ENCODE measurements around the gene ARHGAP26. TPM values are rescaled to one million over a fixed set of nuclear protein-coding genes. Genes with fewer than 3 reads are reported as not detected.
"Not testable (repeated sequence)": the region's sequence is repeated elsewhere in the genome, so short reads cannot be mapped to it uniquely, and the experiment has no call there.

ARHGAP26 gene
- total RNA-seq, 1 donor from 2014 or later = 75.0 TPM

DNA sequence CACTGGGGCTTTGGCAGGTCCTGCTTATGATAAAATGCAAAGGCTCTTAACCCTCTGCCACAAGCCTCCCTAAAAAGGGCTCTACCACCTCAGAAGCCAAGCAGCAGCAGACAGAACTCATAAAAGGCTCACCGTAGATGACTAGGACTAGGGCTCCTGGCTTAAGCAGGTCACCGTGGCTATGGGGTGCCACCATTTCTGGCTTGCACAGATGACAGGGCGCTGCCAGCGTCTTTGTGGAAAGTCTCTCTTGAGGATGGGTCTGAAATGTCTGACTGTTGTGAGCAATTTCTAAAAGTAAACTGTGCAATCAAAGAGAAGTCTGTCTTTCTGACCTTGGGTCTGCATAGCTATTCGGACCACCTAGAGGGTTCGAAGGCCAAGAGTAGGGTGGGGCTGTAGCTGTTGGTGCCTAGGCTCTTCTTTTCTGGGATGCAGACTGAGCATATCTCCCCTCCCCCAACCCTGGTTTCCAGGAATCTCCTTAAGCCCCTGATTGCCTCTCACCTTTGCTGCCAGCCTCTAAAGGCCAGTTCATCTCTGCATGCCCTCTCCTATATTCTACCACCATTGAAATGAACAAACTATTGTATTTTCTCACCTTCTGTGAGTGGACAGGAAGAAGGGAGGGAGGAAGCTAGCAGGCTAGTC lies 307.4 kb downstream of the ARHGAP26 start:
- DNase-seq (ENCODE audit: low spot score) = no peak

DNA sequence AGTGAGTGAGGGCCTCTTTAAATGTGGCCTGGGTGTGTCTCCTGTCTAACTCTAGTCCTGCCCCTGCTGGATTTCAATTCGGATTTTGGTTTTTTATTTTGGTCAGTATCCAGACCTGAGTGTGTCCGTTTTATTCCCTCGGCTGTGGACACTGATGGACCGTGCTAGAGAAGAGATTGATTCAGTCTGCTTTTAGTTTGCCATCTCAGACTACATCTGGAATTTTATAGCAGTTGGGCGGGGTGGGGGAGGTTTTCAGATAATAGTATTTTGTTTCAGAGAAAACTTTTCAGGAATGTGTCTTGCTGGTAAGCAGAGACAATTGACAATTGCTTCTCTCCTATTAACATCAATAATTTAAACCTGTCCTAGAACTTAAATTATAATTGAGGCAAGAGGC lies 308.1 kb downstream of the ARHGAP26 start:
- DNase-seq (ENCODE audit: low spot score) = no peak

DNA sequence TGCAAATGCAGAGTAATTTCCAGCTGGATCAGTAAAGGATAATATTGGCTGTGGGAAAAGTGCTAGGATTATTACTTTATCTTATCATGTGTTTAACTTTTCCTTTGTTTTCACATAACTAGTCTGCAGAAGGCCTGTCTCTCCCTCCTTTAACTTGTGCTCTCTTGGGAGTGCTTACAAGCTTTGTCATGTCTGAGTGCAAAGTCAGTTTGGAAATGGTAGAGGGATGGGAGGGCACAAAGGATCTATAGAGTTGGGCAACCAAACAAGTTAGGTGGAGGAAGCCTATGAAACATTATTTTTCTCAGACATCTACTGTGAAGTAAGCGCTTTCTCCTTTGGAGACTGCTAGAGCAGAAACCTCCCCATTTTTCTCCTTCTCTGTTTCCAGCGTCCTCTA lies 308.8 kb downstream of the ARHGAP26 start:
- no peak for DNase-seq (ENCODE audit: low spot score)

DNA sequence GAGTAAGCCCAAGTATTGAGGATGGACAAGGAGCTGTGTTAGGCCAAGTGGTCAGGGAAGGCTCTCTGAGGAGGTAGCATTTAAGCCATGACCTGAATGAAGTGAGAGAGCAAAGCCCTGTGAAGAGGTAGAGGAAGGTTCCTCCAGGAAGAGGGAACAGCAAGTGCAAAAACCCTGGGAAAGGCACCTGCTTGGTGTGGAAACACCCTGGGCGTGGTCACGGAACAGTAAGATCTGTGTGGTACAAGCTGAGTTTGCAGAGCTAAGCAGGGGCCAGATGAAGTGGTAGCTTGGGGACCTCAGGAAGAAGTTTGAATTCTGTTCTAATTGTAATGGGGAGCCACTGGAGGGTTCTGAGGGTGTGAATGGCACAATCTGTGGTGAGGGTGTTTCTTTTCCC lies 310.2 kb downstream of the ARHGAP26 start:
- DNase-seq (ENCODE audit: low spot score) = no peak

DNA sequence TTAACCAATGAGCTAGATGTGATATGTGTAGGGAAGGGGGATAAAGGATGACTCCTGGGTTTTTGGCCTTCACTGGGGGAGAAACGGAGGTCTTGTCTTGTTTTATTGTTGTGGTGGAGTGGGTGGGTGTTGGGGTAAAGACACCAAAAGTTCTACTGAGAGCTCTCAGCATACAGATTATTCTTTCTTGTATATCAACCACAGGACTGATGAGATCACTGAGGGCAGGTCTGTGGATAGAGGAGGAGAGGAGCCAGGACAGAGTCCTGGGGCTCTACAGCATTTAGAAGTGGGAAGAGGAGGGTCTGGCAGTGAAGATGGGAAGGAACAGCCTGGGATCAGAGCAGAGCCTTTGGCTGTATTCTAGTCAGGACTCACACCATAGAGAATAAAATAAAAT lies 310.8 kb downstream of the ARHGAP26 start:
- no peak for DNase-seq (ENCODE audit: low spot score)

DNA sequence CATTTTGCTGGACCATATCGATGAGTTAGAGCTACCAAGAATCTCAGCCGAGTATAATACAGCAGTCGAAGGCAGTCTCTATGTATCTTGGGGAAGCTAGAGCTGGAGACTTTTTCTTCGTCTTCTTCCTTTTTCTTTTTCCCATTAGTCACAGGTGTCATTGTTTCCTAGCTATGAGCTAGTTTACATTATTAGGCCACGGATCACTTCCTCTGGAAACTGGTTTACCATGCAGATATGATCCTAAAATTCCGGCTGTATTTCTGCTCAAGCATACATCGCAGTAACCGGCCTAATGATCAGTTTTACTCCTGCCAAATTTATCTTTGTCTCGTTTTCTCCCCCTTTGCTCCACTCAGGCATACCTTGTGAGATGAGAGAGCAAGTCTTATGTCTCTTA lies 312.8 kb downstream of the ARHGAP26 start:
- no peak for DNase-seq (ENCODE audit: low spot score)

DNA sequence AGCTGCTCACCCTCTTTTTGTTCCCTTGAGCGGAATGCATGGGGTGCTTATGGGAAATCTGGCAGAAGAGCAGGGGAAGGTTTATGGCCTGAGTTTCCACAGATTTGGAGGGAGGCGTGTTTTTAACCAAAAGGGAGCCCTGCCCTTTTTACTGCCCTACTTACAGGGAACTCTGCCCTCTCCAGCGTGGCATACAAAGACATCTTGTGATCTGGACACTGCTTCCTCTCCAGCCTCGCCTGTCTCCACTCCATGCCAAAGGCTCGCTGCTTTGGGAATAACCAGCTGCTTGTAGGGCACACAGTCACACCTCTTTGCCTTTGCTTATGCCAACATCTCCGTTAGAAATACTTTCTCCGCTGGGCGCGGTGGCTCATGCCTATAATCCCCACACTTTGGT lies 314.2 kb downstream of the ARHGAP26 start:
- no peak for DNase-seq (ENCODE audit: low spot score)

DNA sequence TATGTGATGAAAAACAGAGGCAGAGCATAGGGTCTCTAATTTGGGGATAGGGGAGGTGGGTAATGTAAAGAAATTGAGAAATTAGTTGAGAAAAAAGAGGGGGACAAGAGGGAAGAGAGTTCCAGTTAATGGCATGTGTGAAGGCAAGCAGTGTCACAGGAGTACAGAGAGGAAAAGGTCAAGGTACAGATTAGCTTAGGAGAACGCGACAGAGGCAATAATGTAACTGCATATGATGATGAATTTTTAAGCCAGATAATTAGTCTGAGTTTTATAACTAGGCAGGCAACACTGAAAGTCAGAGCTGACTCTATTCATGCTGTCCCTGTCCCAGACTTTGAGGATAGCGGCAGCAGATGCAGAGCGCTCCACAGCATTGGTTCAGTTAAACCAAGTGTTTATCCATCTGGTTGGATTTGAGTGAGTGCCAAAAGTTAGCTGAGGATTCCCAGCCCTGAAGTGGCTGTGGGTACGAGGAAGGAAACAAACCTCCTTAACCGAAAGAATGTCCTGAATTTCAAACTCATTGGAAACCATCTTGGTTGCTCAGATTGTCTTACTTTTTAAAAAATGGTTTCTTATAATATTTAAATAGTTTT lies 315.2 kb downstream of the ARHGAP26 start:
- DNase-seq (ENCODE audit: low spot score) = no peak

DNA sequence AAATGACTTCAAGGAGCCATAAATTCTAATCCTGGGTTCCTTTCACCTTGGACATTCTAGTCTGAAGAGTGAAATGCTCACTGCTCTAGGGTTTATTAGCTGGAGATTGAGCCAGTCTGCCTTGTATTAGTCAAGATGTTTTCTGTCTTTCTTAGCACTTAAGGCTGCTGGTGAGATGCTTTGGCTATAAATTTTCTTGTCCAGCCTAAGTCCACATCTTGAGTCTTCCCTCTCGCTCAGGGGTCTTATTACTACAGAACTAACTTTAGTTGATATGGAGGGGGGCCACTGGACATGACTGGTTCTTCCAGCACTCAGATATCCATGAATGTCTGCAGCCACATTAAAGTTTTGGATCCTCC lies 316.4 kb downstream of the ARHGAP26 start:
- DNase-seq (ENCODE audit: low spot score) = no peak

DNA sequence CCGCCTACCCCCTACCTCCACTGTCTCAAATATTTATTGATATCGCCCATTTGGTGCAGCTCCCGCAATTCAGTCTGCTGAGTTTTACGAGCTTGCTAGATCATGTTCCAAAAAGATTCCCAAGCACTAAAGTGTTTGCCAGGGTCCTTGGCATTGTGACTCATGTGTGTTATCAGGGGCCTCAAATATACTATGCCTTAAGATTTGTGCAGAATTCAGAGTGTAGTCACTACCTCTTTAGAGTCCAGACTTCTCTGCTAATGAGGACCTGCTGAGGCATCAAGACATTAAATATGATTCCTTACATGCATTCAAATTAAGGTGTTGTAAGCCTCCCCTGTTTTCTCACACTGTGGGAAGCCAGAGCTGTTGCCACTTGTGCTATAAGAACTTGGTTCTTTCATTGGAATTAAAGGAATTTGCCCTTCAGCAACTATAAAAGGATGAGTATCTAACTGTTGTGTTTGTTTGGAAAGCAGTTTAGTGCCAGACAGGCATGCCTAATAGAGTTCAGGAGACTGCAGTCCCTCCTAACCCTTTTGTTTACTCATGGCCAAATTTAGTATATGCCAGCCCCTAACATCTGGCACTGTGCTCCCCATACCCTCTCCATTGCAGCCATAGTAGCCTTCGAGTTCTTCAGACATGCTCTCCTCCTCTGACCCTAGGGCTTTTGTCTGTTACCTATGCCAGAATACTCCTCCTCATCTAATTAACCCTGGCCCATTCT lies 316.9 kb downstream of the ARHGAP26 start:
- no peak for DNase-seq (ENCODE audit: low spot score)

DNA sequence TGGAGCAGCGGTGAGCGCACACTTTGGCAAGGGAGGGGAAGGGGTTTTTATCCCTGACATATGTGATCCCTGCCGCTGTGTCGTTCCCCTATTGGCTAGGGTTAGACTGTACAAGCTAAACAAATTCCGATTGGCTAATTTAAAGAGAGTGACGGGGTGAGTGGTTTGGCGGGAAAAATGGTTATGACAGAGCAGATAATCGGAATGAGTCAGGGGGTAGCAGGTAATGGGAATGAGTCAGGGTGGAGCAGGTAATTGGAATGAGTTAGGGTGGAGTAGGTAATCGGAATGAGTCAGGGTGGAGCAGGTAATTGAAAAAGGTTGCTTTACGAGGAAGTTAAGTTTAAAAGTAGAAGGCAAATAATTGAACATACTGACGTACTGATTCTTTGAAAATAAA lies 318.5 kb downstream of the ARHGAP26 start:
- not testable (repeated sequence) for DNase-seq (ENCODE audit: low spot score)

DNA sequence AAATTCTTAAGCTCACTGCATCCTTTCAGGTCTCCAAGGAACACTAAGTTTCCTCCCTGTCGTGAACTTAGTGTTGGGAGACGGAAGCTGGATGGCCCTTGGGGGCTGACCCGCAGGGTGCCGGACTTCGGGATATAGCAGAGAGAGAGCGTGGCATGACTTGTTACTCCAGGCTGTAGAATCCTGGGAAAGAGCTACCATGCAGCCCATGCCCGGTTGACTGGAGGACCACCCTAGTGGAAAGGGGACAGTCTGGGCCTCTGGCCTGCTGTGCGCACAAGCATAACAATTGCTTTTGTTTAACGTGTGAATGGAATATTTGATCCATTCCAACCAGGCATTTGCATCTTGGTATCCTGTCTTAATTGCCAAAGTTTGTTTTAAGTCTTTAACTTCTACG lies 319.9 kb downstream of the ARHGAP26 start:
- DNase-seq (ENCODE audit: low spot score) = not testable (repeated sequence)

DNA sequence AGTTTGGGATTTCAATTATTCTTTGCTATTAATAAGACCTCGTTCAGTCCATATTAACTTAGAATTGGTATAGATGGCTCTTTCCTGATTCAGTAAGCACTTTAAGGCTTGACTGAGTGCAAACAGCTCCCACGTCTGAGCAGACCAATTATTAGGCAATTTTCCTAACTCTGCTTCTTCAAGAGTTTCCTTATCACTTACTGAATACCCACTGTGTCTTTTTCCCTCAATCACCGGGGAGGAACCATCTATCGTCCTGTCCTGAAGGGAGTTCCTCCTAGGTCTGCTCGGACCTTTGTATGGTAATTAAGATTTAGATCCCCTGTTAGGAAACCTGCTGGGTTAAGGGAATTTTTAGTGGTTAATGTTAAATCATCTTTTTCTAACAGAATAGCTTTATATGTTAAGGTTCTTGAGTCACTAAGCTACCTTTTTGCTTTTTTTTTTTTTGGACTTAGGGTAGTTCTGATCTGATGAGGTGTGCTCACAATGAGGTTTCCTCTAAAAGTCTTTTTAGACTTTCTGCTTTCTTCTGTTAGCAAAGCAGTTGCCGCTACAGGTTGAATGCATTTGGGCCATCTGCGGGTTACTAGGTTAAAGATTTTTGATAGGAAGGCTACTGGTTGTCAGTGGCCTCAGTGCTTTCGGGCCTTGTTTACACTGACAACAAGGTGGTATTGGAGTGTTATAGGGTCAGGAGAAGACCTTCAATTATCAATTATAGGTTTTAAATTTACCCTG lies 322.7 kb downstream of the ARHGAP26 start:
- not testable (repeated sequence) for DNase-seq (ENCODE audit: low spot score)

DNA sequence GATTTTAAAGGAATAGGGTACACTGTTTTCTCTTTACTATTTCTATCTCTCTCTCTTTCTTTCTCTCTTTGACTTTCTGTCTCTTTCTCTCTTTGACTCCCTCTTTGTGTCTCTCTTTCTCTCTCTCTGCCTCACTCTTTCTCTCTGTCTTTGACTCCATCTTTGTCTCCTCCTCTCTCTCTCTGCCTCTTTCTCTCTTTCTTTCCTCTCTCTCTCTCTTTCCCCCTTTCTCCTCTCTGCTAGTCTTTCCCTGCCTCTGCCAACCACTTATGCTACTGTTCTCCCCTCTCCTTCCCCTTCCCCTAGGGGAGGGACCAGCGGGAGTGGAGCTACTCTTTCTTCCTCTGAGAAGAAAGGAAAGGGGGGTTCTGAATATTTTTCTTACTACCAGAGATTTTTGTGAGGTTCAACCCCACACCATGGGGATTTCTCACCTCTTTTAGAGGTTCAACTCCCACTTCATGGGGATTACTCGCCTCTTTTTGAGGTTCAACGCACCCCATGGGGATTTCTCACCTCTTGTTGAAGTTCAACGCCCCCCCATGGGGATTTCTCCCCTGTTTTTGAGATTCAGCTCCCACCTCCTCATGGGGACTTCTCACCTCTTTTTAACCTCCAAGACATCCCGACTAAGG lies 323.4 kb downstream of the ARHGAP26 start:
- no peak for DNase-seq (ENCODE audit: low spot score)

DNA sequence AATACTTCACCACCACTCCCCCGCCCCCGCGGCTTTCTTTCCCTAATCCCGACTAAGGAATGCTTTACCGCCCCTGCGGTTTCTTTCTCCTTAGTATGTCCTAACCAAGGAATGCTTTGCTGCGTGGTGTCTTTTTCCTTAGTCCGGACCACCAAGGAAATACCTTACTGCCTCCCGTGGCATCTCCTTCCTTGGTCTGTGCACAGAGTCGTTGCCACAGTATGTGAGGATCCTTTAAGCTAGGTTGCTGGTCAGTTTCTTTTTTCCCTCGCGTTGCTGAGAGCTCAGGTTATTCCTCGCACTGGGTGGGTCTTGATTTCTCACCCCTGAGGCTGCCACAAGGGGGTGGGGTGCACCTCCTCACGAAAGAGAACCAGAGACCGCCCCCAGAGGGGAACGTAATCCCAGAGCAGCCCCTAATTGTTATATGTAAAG lies 323.9 kb downstream of the ARHGAP26 start:
- DNase-seq (ENCODE audit: low spot score) = no peak

DNA sequence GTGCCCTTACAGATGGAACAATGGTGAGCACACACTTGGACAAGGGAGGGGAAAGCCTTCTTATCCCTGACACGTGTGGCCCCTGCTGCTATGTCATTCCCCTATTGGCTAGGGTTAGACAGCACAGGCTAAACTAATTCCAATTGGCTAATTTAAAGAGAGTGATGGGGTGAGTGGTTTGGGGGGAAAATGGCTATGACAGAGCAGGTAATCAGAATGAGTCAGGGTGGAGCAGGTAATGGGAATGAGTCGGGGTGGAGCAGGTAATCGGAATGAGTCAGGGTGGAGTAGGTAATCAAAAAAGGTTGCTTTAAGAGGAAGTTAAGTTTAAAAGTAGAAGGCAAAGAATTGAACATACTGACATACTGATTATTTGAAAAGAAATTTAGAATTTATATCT lies 324.4 kb downstream of the ARHGAP26 start:
- DNase-seq (ENCODE audit: low spot score) = not testable (repeated sequence)

DNA sequence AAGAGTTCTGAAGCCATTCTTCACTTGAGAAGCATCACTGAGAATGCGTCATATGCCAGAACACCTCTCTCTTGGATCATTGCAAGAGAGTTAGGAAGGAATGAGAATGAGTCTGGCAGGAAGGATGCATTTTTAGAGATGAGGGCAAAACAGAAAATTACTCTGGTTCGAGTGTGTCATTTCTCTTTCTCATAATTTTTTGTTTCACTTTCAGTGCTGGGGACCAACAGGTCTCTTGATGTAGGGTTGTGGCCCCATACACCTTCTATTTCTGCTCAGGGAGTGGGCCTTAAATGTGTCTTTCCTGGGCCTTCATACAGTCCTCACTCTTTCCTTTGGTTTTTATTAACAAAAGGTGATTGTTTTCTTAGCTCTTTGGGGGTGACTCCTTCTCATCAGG lies 330.9 kb downstream of the ARHGAP26 start:
- DNase-seq (ENCODE audit: low spot score) = no peak

DNA sequence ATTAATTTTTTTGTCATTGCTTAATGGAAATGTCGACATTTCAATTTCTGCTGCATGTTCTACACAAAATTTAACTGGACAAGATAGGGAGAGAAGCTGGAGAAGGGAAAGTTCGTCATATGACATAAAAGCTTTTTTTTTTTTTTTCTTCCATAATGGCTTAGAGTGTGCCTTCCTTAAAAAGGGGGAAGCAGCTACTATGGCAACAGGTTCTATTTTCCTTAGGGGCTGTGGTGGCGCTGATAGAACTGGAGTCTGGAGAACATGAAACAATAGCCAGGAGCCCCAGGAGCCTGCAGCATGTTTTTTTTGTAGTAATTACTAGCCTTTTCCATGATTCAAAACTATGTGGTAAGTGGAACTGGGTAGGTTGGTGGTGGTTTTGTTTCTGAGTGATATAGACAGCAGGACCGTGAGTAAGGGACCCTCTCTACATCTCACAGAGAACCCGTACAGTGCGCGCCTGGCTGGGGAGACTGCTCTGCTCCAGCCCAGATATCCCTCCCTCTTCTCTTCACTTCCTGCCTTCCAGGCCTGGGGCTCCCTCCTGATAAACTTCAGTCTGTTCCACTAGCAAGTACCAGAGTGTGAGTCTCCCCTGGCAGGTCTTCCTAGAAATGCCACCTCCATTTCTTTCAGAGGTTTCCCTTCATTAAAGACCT lies 331.7 kb downstream of the ARHGAP26 start:
- no peak for DNase-seq (ENCODE audit: low spot score)

DNA sequence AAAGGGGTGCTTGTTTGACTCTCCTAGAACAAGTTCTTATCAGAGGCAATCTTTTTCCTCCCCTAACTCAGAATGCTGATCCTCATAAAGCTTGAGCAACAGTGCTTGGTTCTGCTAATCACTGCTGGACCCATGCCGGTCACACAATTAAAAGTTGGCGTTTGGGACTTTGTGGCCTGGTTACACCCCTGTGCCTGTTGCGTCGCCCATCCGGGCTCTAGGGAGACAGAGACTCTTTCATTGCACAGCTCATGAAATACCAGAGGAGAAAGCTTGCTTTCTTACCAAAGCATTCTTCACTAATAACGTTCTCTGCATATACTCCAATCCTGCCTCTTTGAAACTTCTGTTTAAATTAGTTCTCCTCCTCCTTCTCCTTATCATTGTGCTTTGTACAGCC lies 332.2 kb downstream of the ARHGAP26 start:
- DNase-seq (ENCODE audit: low spot score) = no peak

DNA sequence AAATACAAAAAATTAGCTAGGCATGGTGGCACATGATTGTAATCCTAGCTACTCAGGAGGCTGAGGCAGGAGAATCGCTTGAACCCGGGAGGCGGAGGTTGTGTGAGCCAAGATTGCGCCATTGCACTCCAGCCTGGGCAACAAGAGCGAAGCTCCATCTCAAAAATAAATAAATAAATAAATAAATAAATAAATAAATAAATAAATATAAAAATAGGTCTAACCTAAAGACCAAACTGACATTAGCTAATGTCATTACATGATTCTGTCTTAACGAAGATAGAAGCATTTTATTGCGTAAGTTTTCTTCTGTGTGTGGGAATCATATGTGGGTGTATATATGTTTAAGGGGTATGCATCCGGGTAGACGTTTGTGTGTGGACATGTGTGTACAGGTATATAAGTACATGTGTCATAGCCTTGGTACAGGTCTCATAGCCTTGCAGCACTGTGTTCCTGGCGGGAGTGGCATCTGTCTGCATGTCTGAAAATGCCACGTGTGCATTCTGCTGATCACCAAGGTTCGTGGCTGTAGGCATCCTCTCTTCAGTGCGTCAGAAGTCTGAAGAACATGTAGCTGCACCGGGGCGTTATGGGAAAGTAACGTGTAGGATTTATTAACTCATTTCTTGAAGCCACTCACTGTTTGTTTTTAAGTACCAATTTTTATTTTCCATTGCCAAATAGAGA lies 335.2 kb downstream of the ARHGAP26 start:
- no peak for DNase-seq (ENCODE audit: low spot score)

All from mesenteric fat pad (tissue), 1 donor.